Central memory CD4-positive, alpha-beta T cell (primary cell): ENCODE results near the gene CXADR.
A peak's percentile ranks its signal among the peaks of the same experiment; 100 is the strongest.
"Not testable (repeated sequence)": the region's sequence is repeated elsewhere in the genome, so short reads cannot be mapped to it uniquely, and the experiment has no call there.

ENCODE experiments used
- DNase-seq: peaks from one replicate; pipeline ENCODE4 v3.0.0; 2022

Gene CXADR

GRCh38 chr21:17506951-17507350 is 5.9 kb upstream of the CXADR start:
- DNase-seq: no peak

- DNase-seq: no peak
These were observed 5.3 kb upstream of the CXADR start for GRCh38 chr21:17507591-17507990.

- peak; percentile 9 for DNase-seq
These were observed 626 bp downstream of the CXADR start for GRCh38 chr21:17513214-17514123.

- no peak for DNase-seq
These were observed 1.4 kb downstream of the CXADR start for GRCh38 chr21:17514124-17514845.

- DNase-seq: not testable (repeated sequence)
These were observed 4.2 kb downstream of the CXADR start for GRCh38 chr21:17517008-17517407.

GRCh38 chr21:17519208-17519738 is 6.4 kb downstream of the CXADR start:
- no peak for DNase-seq

- no peak for DNase-seq
These were observed 7.2 kb downstream of the CXADR start for GRCh38 chr21:17519965-17520609.

GRCh38 chr21:17523007-17523451 is 10.2 kb downstream of the CXADR start:
- DNase-seq: no peak

- not testable (repeated sequence) for DNase-seq
These were observed 11.2 kb downstream of the CXADR start for GRCh38 chr21:17523979-17524494.

GRCh38 chr21:17524635-17525034 is 11.8 kb downstream of the CXADR start:
- no peak for DNase-seq

GRCh38 chr21:17526776-17527175 is 13.9 kb downstream of the CXADR start:
- DNase-seq: no peak

GRCh38 chr21:17527240-17527639 is 14.4 kb downstream of the CXADR start:
- no peak for DNase-seq

- DNase-seq: no peak
These were observed 14.9 kb downstream of the CXADR start for GRCh38 chr21:17527711-17528110.

- DNase-seq: no peak
These were observed 16.8 kb downstream of the CXADR start for GRCh38 chr21:17529648-17530047.

GRCh38 chr21:17532292-17532691 is 19.4 kb downstream of the CXADR start:
- DNase-seq: no peak

- no peak for DNase-seq
These were observed 23.5 kb downstream of the CXADR start for GRCh38 chr21:17536381-17536780.

- DNase-seq: no peak
These were observed 24.5 kb downstream of the CXADR start for GRCh38 chr21:17537299-17537698.

GRCh38 chr21:17538576-17538975 is 25.7 kb downstream of the CXADR start:
- no peak for DNase-seq

GRCh38 chr21:17539323-17539722 is 26.5 kb downstream of the CXADR start:
- no peak for DNase-seq

- no peak for DNase-seq
These were observed 27.0 kb downstream of the CXADR start for GRCh38 chr21:17539743-17540341.

- no peak for DNase-seq
These were observed 27.7 kb downstream of the CXADR start for GRCh38 chr21:17540530-17540929.

- no peak for DNase-seq
These were observed 29.6 kb downstream of the CXADR start for GRCh38 chr21:17542371-17543011.
